Spinal cord (tissue), 10 donors: Measurements from ENCODE around the gene RNU1-4. TPM values are rescaled to one million over a fixed set of nuclear protein-coding genes. Genes with fewer than 3 reads are reported as not detected.
"Not testable (repeated sequence)": the region's sequence is repeated elsewhere in the genome, so short reads cannot be mapped to it uniquely, and the experiment has no call there.

ENCODE experiments used
- DNase-seq, 6 donors: peaks; one replicate each; pipeline versions ENCODE4 v3.0.0 to v3.0.0-alpha.2; 2013 to 2015; ENCODE audit warnings: low spot score in 6 of 6, low read depth in 4 of 6
- H3K27ac ChIP-seq: one replicate; pipeline ENCODE4 v1.5.1; 2013; ENCODE audit warnings: low read depth, low read length, control low read depth
- H3K27me3 ChIP-seq: one replicate; pipeline ENCODE4 v1.6.1; 2013; ENCODE audit warnings: low read length; ENCODE audit not compliant: control insufficient read depth, insufficient read depth
- H3K36me3 ChIP-seq: one replicate; pipeline ENCODE4 v1.6.1; 2013; ENCODE audit warnings: low read length; ENCODE audit not compliant: control insufficient read depth, insufficient read depth
- H3K4me1 ChIP-seq: one replicate; pipeline ENCODE4 v1.6.1; 2013; ENCODE audit warnings: low read length; ENCODE audit not compliant: control insufficient read depth, insufficient read depth
- H3K4me3 ChIP-seq: one replicate; pipeline ENCODE4 v1.5.1; 2013; ENCODE audit warnings: low read depth, low read length, control low read depth
- H3K9me3 ChIP-seq: one replicate; pipeline ENCODE4 v1.6.1; 2013; ENCODE audit warnings: low read length; ENCODE audit not compliant: control insufficient read depth, insufficient read depth
- WGBS: methylation state at CpG from one replicate; pipeline ENCODE4 v1.1.5; 2013; ENCODE audit warnings: missing lambda C conversion rate; ENCODE audit not compliant: insufficient coverage; 5-methylcytosine and 5-hydroxymethylcytosine counted together
- polyA plus RNA-seq, 2 donors: library from polyadenylated mRNA; unstranded; fragments of 120-200 nt; gene quantifications; one replicate each; pipeline ENCODE4 v1.2.1, GENCODE V29; 2013; ENCODE audit not compliant: insufficient read length in 2 of 2
- total RNA-seq, 2 donors: library from RNA; depleted of rRNA in 1 of 2; stranded (reverse); fragments of 120-200 nt in 1 of 2; fragments of >200 nt in 1 of 2; gene quantifications; one replicate each; pipeline versions ENCODE4 v1.2.3 to v1.2.4, GENCODE V29; 2013 to 2014
- donor health status: healthy.

The RNU1-4 gene
- total and polyA plus RNA-seq, 4 donors, result 1.2 to 29,651 (median 4,182) TPM; not detected in 1

GRCh38 chr1:16717336-16718098, 22.8 kb upstream of the RNU1-4 start:
- no peaks in the 10 kb centered on the region for H3K36me3 ChIP-seq
- peaks cover 4% of the 10 kb centered on the region for H3K27me3 ChIP-seq
- H3K4me1 ChIP-seq, result peaks cover 28% of the 10 kb centered on the region
- DNase-seq, result peak in 1 of 6 donors; percentile 19
- no peaks in the 10 kb centered on the region for H3K9me3 ChIP-seq
- no peak overlapping the region for H3K4me3 ChIP-seq
- no peak overlapping the region for H3K27ac ChIP-seq
- WGBS, result 45% methylated on average over 19 of the region's 20 CpGs

- not testable (repeated sequence) for H3K36me3 ChIP-seq, H3K27ac ChIP-seq, H3K4me3 ChIP-seq, H3K27me3 ChIP-seq, H3K9me3 ChIP-seq, DNase-seq
- WGBS, result 83% methylated on average over 14 of the region's 14 CpGs
- H3K4me1 ChIP-seq, result peaks cover 23% of the 10 kb centered on the region
These were observed 22.0 kb upstream of the RNU1-4 start for GRCh38 chr1:16718099-16718907.

- Histone ChIP-seq H3K4me1 (peaks cover 23% of the 10 kb centered on the region), H3K36me3 (no peaks in the 10 kb centered on the region), H3K4me3 (no peak overlapping the region), H3K27me3 (peaks cover 4% of the 10 kb centered on the region), H3K9me3 (no peaks in the 10 kb centered on the region), H3K27ac (no peak overlapping the region)
- no peak for DNase-seq
- 97% methylated on average over 8 of the region's 8 CpGs for WGBS
These were observed 21.3 kb upstream of the RNU1-4 start for GRCh38 chr1:16718908-16719533.

- Histone ChIP-seq H3K27ac (no peak overlapping the region), H3K36me3 (no peaks in the 10 kb centered on the region), H3K27me3 (peaks cover 5% of the 10 kb centered on the region), H3K4me1 (peaks cover 23% of the 10 kb centered on the region), H3K9me3 (no peaks in the 10 kb centered on the region), H3K4me3 (no peak overlapping the region)
- no peak for DNase-seq
- WGBS, result 91% methylated on average over 16 of the region's 16 CpGs
These were observed 20.6 kb upstream of the RNU1-4 start for GRCh38 chr1:16719571-16720350.

GRCh38 chr1:16720351-16721223, 19.7 kb upstream of the RNU1-4 start:
- Histone ChIP-seq H3K27ac (no peak overlapping the region), H3K9me3 (no peaks in the 10 kb centered on the region), H3K4me1 (peaks cover 28% of the 10 kb centered on the region), H3K27me3 (peaks cover 10% of the 10 kb centered on the region), H3K4me3 (no peak overlapping the region), H3K36me3 (no peaks in the 10 kb centered on the region)
- DNase-seq, result no peak
- WGBS, result 86% methylated on average over 12 of the region's 13 CpGs

- H3K9me3 ChIP-seq, result no peaks in the 10 kb centered on the region
- H3K4me3 ChIP-seq, result no peak overlapping the region
- 82% methylated on average over 9 of the region's 11 CpGs for WGBS
- no peak for DNase-seq
- H3K27me3 ChIP-seq, result peaks cover 6% of the 10 kb centered on the region
- H3K4me1 ChIP-seq, result peaks cover 24% of the 10 kb centered on the region
- no peak overlapping the region for H3K27ac ChIP-seq
- H3K36me3 ChIP-seq, result no peaks in the 10 kb centered on the region
These were observed 18.3 kb upstream of the RNU1-4 start for GRCh38 chr1:16721871-16722641.

GRCh38 chr1:16724718-16725438, 15.4 kb upstream of the RNU1-4 start:
- Histone ChIP-seq H3K4me3 (no peak overlapping the region), H3K27ac (no peak overlapping the region), H3K27me3 (peaks cover 6% of the 10 kb centered on the region), H3K9me3 (peaks cover 3% of the 10 kb centered on the region), H3K36me3 (no peaks in the 10 kb centered on the region), H3K4me1 (peaks cover 8% of the 10 kb centered on the region)
- no peak for DNase-seq
- 64% methylated on average over 45 of the region's 45 CpGs for WGBS
